SK-N-SH treated with all-trans-retinoic acid at 6 μM for 48 hours (cell line): ENCODE data around the gene HSD11B1L.

ENCODE experiments used
- GLIS3 ChIP-seq: fragments of 250-450 bp; sonication (Bioruptor Pico); IDR thresholded peaks from 2 replicates; pipeline ENCODE4 v1.5.0; 2020; ENCODE audit warnings: mild to moderate bottlenecking, moderate library complexity
- POU6F1 ChIP-seq: fragments of 250-450 bp; sonication (Bioruptor Pico); IDR thresholded peaks from 2 replicates; pipeline ENCODE4 v1.8.0; 2021; ENCODE audit warnings: low read depth, mild to moderate bottlenecking, moderate library complexity, borderline replicate concordance
- ZFP30 ChIP-seq: fragments of 450-650 bp; formaldehyde crosslinking; IDR thresholded peaks from 2 replicates; pipeline ENCODE4 v1.5.0; 2022; ENCODE audit warnings: mild to moderate bottlenecking, moderate library complexity
- ZNF565 ChIP-seq: fragments of 450-650 bp; formaldehyde crosslinking; conservative IDR thresholded peaks from 2 replicates; pipeline ENCODE4 v1.5.0; 2020; ENCODE audit warnings: low read depth, mild to moderate bottlenecking, moderate library complexity
- TF ChIP-seq, protein P1 (sequence below): fragments of 250-450 bp; sonication (Bioruptor Pico); IDR thresholded peaks from 2 replicates; pipeline ENCODE4 v1.5.0; 2020; ENCODE audit warnings: mild to moderate bottlenecking, moderate library complexity

DNA sequence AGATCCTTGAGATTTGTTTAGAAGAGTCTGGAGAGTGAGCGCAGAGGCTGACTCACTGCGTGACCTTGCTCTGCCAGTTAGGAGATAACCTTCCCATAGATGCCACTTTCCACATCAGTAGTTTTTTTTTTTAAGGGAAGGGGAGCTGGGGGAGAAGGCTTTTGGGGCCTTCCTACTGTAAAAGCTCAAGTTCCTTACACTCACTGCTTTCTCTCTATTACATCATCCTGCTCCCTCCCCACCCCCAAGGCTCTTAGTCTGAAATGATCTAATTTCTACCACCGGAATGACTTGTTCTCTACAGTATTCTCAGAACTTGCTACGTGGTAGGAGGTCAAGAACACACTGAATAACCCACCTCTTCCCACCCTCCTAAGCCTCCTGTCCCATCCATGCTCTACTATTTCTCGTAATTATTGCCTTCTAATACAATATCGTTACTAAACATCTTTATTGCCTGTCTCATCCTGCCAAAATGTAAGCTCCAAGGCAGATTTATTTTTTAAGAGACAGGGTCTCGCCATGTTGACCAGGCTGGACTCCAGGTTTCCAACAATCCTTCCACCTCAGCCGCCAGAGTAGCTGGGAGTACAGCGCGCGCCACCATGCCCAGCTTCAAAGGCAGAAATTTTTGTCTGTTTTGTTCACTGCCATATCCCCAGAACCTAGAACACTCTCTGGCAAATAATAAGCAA lies 37.9 kb downstream of the HSD11B1L start:
- TF ChIP-seq POU6F1 (CRISPR knock-in tag) (no peak), ZFP30 (CRISPR knock-in tag) (no peak), GLIS3 (CRISPR knock-in tag) (no peak), ZNF565 (CRISPR knock-in tag) (no peak)
- TF ChIP-seq, protein P1, sequence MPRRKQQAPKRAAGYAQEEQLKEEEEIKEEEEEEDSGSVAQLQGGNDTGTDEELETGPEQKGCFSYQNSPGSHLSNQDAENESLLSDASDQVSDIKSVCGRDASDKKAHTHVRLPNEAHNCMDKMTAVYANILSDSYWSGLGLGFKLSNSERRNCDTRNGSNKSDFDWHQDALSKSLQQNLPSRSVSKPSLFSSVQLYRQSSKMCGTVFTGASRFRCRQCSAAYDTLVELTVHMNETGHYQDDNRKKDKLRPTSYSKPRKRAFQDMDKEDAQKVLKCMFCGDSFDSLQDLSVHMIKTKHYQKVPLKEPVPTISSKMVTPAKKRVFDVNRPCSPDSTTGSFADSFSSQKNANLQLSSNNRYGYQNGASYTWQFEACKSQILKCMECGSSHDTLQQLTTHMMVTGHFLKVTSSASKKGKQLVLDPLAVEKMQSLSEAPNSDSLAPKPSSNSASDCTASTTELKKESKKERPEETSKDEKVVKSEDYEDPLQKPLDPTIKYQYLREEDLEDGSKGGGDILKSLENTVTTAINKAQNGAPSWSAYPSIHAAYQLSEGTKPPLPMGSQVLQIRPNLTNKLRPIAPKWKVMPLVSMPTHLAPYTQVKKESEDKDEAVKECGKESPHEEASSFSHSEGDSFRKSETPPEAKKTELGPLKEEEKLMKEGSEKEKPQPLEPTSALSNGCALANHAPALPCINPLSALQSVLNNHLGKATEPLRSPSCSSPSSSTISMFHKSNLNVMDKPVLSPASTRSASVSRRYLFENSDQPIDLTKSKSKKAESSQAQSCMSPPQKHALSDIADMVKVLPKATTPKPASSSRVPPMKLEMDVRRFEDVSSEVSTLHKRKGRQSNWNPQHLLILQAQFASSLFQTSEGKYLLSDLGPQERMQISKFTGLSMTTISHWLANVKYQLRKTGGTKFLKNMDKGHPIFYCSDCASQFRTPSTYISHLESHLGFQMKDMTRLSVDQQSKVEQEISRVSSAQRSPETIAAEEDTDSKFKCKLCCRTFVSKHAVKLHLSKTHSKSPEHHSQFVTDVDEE (CRISPR knock-in tag): no peak
